ELF-1 (cell line): Measurements from ENCODE around the gene STOML2.
"Not testable (repeated sequence)": the region's sequence is repeated elsewhere in the genome, so short reads cannot be mapped to it uniquely, and the experiment has no call there.

Source experiments
- DNase-seq: peaks from one replicate; pipeline ENCODE4 v3.0.0-alpha.2; 2016; ENCODE audit warnings: low read depth, low spot score

Gene STOML2, protein sequence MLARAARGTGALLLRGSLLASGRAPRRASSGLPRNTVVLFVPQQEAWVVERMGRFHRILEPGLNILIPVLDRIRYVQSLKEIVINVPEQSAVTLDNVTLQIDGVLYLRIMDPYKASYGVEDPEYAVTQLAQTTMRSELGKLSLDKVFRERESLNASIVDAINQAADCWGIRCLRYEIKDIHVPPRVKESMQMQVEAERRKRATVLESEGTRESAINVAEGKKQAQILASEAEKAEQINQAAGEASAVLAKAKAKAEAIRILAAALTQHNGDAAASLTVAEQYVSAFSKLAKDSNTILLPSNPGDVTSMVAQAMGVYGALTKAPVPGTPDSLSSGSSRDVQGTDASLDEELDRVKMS

DNA sequence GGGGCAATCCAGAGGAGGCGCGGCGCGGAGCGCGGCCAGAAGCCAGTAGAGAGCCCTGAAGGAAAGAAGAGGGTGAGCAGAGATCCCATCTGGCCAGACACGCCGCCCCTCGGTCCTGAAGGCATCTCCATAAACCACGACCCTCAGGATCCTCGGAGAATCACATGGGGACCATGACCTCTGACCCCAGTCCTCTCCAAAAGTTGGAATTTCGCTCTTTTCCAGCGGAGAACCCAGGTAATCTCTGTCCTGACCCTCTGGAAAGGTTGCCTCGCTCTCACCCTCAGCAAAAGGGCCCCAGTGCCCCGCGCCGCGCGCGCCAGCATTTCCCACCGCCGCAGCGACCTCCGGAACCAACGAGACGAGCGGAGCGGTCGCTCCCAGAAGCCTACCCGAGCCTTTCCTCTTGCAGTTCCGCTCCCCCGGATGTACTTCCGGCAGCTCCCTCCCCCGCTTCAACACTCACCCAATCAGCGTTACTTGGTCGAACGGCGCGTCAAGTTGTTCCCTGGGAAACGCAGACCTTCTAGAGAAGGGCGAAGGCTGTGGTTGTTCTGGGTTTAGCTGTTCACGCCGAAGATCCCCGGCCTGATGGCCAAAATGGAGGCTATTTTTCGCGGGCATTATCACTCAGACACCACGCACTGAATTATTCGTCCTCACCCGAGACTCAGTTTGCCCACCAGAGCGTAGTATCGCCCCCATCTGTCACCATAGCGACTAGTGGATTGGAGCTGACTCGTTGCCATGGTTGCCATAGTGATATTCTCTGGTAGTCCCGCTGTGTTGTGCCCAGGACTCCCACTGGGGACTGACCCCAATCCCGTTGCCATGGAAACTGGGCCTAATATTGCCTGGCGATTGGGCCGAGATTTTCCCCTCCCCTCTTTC is at the start of gene STOML2:
Gene STOML2 (minus strand): TSS at position 363 of the 891 bp plus-strand sequence. CDS start 37 bp downstream, at position 326.
- peak; percentile 97 for DNase-seq

DNA sequence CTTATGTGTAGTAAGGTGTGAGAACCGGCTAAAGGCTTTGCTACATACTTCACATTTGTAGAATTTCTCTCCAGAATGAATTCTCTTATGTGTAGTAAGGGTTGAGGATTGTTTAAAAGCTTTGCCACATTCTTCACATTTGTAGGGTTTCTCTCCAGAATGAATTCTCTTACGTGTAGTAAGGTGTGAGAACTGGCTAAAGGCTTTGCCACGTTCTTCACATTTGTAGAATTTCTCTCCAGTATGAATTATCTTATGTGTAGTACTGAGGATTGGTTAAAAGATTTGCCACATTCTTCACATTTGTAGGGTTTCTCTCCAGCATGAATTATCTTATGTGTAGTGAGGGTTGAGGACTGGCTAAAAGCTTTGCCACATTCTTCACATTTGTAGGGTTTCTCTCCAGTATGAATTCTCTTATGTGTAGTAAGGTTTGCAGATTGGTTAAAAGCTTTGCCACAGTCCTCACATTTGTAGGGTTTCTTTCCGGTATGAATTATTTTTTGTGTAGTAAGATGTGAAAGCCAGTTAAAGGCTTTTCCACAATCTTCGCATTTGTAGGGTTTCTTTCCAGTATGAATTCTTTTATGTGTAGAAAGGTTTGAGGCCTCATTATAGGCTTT is 45.1 kb upstream of the STOML2 start:
- not testable (repeated sequence) for DNase-seq

DNA sequence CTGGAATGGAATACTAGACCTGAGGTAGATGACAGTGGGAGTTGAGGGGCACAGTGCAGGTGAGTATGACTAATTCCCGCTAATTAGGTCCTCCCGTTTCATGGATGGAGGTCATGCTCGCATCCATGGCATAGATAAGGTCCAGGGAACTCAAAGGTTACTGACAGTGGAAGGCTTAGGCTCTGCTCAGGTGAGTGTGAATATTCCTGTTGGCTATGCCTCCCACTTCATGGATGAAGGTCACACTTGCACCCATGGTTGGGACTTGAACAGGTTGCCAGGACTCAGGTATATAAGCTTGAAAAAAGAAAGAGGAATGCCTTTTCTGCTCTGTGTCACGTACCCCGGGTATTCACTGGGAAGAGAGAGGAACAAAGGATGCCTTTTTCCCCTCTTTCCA is 39.1 kb upstream of the STOML2 start:
- no peak for DNase-seq

DNA sequence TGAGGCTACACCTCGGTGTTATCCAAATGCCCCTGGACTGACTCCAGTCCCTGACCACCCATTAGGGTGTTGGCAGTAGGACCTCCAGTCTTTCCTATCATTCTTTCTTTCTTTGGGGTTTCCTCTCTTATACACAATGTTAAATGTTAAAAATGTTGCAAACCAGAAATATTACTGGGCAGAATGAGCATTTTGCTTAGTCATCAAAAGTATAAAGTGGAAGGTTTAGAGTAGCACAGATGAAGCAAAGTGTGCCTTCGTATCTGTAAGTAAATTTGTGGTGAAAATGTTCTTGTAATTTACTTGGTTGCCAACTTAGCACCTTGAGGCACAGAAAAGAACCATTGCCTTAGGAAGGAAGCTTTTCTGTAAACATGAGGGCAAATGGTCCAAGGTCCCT is 37.2 kb upstream of the STOML2 start:
- no peak for DNase-seq

DNA sequence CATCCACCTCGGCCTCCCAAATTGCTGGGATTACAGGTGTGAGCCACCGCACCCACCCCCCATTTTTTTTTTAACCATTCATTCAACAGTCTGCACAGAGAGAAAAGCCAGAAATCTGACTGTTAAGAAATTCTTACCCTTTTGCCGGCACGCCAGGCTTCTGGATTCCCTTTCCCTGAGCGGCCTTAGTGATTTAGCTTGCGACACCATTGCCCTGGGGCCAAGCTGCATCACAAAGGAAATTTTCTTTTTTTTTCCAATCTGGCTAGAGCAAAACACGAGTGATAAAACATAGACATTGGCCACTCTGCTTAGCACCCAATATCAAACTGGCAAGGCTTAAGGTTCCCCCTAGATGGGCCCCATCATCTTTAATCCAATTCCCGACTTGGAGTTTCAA is 33.9 kb upstream of the STOML2 start:
- DNase-seq, result peak; percentile 36

DNA sequence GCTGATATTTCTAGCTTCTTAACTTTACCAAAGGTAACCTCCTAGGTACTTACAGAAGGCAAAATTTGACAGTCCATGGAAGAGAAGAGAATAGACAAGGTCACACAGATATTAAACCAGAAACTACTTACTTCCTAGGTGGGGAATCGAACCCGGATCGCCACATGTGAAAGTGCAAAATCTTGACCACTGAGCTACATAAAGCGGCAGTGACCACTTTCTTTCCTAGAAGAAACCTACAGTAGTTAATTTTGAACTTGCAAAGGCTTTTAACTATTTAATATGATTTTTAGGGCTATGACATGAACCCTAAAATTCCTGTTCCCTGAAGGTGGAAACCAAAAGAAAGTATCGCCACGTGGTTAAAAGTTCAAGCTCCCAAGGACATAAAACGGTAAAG is 33.1 kb upstream of the STOML2 start:
- no peak for DNase-seq

DNA sequence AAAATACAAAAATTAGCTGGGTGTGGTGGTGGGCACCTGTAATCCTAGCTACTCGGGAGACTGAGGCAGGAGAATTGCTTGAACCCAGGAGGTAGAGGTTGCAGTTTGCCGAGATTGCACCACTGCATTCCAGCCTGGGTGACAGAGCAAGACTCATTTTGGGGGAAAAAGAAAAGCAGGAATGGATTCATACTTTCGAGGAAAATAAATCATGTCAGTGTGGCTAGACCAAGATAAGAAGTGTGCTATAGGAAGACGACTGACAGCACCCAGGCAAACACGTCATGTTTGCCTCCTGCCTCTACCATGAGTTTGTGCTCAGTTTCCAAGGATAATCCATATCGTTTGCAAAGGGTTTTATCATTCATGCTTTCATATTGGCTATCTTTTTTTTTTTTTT is 32.0 kb upstream of the STOML2 start:
- DNase-seq, result no peak

DNA sequence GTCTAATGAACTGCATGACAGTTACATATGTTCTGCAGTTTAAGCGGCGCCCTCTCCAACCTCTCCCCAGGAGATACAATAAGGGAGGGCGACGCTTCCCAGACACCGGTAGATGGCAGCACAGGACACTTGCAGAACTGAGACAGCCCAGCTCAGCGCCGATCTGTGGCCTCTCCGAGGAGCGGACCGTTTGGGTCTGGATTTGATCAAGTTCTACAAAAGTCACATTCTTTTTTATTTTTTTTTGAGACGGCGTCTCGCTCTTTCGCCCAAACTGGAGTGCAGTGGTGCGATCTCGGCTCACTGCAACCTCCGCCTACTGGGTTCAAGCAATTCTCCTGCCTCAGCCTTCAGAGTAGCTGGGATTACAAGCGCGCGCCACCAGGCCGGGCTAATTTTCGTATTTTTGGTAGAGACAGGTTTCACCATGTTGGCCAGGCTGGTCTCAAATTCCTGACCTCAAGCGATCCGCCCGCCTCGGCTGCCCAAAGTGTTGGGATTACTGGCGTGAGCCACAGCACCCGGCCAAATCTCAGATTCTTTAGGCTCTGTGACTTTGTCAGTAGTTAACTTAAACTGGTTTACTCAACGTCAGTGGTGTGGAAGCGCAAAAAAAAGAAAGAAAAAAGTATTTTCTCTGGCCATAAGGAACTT is 14.1 kb upstream of the STOML2 start:
- DNase-seq, result peak; percentile 94

DNA sequence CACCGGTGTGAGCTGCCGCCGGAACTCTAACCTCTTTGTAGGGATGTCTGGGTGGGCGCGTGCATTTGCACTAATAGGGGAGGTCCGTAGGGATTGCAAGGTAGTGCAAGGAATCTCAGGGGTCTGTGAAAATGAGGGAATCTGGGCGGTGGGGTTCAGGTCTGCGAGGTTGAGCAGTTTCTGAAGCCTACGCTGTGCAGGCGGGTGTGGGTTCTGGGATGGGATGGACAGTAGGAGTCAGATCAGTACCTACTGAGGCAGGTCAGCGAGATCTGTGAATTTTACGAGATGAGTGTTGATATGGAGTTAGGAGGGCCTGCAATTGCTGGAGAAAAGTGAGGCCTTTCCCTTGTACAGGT is 13.6 kb upstream of the STOML2 start:
- no peak for DNase-seq

DNA sequence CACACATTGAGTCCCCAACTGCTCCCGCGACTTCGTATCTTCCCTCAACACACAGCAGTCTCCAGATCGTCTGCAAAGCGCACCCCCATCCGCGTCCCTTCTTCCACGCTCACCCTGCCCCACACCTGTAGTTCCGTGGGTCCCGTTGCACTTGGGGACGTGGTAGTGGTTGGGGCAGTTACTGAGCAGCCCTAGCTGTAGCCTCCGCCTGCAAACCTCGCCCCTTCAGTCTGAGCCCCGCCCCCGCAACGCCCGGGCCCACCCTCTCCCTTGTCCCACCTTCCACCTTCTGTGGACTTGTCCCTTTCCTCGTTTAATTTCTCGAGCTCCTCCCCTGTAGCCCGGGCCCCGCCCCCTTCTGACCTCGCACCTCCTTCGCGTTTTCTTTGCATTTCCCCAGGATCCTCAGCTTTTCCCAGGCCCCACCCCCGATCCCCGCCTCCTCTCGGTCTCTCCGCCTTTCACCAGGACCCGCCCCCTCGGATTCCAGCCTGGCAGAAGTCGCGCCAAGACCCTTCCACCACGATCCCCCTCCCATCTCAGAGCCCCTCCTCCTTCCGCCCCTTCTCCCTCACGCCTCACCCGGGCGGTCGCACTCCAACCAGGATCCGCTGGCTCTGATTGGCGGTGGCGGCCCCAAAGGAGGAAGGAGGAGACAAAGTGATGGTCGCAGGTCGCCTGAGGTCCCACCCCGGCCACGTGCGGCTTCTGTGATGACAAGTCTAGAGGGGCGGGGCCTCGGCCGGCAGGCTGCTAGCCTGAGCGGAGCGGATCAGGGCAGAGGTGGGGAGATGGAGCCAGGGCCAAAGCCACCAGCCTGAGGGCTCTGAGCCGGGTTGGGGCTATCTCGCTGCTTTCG is 13.0 kb upstream of the STOML2 start, which contains the start of gene ATOSB:
Gene ATOSB (minus strand): TSS at position 183 of the 859 bp plus-strand sequence. CDS start 7,588 bp downstream, outside the sequence.
- peak; percentile 99 for DNase-seq

DNA sequence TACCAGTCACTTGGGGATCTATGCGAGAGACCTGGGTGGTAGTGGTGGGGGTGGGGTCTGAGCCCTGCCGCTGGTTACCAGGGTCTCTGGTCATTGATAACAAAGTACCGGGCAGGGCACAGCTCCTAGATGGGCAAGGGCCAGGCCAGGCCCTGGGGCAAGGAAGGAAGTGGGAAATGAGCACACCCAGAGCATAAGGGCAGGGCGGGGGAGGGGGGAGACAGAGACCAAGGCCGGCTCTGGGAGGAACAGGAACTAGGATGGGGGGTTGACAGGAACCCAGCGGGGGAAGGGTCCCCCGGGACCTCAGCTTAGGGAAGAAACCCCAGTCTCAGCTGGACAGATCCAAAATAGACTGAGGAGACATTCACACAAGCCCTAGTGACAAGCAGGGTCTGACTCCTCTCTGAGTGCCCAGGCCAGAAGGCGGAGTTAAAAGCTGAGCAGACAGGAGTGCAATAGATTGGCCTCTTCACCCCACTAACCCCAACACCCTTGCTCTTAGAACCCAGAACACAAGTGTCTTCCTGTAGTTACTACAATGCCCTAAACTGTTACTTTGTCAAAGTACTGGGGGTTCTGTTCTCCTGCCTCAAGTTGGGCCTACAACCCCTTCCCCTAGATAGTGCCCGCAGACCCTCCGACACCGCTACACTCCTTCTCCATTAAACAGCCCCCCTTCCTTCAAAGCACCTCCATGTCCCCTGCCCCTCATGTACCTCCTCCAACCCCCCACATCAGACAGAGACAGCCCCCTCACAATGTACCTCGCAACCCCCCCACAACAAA is 12.1 kb upstream of the STOML2 start:
- DNase-seq, result peak; percentile 65

DNA sequence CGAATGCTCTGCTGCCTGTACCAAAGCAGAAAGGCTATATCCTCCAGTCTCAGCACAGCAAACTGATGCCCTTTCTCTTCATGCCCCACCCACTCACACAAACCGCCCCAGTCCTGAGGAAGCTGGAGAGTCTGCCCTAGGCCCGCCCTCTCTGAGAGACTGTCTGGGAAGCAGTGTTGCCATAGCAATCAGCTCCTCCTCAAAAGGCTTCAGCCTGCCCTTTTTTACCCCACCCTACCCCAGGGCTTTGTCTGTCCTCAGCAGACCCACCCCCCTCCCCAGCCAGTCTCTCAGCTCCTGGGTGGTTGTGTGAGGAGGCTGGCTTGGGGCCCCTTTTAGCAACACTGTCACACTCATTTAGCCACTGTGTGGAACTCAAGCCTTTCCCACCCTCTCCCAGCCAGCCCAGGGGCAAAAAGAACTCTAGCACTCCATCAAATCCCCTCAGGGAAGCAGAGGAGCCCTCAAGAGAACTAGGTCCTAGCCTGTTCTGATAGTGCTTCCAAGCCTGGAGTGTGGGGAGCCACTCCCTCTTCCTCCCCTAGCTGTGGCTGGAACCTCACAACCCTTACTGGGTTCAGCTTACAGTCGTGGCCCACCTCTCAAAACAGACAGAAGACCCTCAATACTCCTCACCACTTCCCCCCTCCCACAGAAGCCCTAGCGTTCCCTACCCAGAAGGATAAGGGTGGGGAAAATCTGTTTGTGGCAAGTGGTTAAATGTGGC is 11.3 kb upstream of the STOML2 start:
- peak; percentile 99 for DNase-seq

DNA sequence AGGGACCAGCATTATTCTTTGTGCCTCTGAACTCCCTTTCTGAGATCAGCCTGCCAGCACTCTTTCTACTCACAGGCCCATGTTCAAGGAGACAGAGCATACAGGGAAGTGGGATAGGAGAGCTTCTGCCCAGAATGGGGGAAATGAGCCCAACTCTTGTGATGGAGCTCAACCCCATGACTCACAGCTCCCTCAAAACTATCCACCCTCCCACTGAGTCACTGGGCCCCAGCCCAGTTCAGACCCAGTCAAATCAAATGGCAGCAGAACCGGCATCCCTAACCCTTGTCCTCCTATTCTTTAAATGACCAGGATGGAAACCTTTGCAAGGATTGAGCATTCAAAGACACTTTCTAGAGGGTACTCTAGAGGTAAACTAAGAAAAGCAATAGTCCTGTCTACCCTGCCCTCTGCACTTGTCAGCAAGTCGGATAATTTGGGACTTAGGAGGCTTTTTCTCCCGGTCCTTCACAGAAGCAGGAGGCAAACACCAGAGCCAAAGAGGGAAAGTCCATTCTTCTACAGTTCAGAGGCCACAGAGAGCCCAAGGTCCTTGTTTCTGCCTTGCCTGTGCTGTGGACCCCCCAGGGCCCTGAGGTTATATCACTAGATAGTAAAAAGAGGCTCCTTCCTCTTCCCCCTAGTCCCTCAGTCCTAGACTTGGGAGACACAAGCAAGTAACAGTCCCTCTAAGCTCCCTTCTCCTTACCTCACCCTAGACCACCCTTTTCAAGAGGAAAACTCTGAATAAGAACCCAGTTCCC is 9.5 kb upstream of the STOML2 start:
- DNase-seq, result peak; percentile 7

DNA sequence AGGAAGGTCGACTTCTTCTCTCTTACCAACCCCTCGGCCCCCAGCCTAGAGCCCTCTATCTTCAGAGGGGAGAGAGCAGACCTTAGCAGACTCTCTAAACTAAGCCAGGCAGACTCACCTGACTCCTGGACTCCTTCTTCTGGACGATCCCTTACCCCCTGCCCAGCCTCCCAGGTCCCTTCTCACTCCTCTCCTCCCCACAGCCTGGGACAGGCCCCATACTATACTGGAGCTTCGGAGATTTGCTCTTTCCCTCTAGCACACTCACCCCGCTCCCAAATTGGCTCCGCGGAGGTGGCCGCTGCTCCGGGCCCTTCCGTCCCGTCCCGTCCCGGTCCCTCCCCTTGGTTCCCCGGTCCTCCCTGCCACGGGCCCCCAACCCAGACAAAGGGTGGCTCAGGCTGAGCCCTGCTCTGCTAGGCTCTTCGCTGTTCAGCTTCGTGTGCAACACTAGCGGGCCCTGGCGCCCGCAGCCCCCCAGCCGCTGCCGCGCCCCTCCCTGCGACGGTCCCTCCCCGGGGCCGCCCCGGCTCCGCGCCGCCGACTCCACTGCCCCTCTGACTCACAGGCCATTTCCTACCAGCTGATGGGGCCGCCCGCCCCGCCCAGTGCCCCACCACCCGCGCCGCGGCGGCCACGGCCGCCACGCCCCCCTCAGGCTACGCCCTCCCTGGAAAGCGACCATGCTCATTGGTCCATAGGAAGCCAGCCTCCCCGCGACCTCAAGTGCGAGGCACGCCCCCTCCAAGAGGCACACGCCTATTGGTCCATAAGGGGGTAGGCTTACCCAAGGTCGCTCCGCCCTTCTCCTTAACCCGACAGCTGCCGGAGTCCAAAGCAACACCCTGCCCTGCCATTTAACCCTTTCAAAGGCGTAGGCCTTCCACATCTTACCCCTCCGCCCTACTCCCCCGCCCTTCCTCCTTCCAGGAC is 8.3 kb upstream of the STOML2 start:
- peak; percentile 99 for DNase-seq

DNA sequence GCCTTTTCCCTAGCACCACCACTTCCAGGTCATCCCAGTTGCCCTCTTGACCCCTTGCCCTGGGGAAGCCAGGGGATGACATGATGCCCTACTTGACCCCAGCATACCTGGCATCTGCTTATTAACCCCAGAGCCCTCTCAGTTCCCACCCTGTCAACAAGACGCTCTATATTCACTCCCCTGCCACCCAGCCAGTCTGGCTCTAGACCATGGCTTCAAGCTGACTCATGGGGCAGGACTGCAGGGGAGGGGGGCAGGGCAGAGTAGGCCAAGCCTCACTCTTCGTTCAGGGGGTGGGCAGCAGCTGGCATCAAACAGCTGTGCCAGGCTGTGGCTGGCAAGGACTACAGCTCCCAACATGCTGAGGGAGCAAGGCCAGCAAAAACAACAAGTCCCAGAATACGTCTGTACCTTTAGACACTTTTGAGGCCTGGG is 7.4 kb upstream of the STOML2 start:
- DNase-seq, result peak; percentile 15

DNA sequence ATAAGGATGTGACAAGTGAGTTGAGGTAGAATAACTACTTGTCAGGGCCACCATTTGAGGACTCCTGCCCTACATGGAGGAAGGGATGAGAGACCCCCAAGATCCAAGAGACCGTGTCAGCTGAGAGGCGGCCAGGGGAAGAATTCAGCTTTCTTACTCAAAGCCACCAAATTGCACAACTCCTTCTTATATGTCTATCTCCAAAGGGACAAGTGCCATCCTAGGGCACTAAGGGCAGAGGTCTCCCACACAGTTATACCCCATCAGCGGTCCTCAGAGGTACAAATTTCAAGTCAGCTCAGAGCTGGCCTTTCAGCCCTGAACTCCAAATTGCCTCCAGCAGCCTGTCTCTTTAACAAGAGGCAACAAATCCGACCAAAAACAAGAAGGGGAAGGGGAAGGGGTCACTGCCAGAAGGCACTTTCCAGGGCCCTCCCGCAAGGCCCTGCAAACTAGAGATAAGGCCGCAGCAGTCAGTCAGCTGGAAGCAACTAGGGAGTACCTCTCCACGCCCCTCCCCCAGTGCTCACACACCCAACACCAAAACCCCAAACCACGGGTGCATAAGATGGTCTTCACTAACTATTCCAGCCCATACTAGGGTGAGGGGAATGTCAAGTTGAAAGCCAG is 6.1 kb upstream of the STOML2 start:
- DNase-seq, result peak; percentile 13

DNA sequence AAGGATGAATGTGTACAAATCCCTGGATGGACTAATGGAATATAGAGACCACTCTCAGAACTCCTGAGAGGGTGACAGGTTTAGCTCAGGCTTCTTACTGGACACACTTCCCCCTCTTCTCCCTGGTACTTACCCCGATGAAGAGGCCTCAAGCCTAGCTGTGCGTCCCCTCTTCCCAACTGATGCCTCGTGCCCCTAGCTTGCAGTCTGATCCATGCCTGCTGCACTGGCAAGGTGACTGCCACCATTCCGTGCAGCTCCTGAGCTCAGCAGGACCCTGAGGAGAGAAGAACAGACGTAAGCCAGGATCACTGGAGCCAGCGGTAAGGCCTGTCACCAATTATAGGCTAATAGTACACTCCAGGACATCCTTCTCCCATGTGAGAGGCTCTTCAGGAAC is 5.5 kb upstream of the STOML2 start:
- DNase-seq, result no peak
